ENCODE results near the gene CLIC4. TPM values are rescaled to one million over a fixed set of nuclear protein-coding genes. Genes with fewer than 3 reads are reported as not detected.

CLIC4 gene
- total and polyA plus RNA-seq, 2 experiments from 2014 or later = 92.5 to 308 TPM

DNA sequence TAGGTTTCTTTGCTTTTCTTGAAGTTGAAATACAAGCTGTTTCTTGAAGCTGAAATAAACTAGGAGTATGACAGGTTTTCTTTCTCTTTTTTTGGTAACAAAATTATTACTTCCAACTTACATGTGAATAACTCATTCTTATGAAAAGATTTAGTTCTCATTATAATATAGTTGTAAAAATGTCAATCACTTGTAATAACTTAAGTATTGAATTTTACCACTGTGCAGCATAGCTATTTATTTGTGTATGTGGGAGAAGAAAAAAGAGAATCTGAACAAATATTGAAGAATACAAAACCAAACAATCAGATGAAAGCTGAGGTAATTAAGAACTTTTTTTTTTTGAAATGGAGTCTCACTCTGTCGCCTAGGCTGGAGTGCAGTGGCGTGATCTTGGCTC is 11.1 kb downstream of the CLIC4 start:
- Histone ChIP-seq H4K20me1 (replicated peaks; ENCODE audit: insufficient read depth) (peaks cover 92% of the 10 kb centered on the region), H3K27me3 (ENCODE audit: insufficient read depth) (no peaks in the 10 kb centered on the region), H3K36me3 (ENCODE audit: insufficient read depth) (0 out of 2 replicates have a peak, but pooled peaks cover 3% of the 10 kb centered on the region), H3K79me2 (replicated peaks; ENCODE audit: insufficient read depth) (peaks cover 100% of the 10 kb centered on the region), H3K4me1 (ENCODE audit: insufficient read depth) (peaks cover 46% of the 10 kb centered on the region), H2AFZ (no peak overlapping the region), H3K4me3 (no peak overlapping the region), H3K9me2 (ENCODE audit: insufficient read depth) (no peaks in the 10 kb centered on the region), H3K27ac (ENCODE audit: low read depth) (no peak overlapping the region), H3F3A (replicated peaks; ENCODE audit: low read depth) (no peaks in the 10 kb centered on the region; the same call in 1 of the 2 replicates), H3K4me2 (no peak overlapping the region)
- H3K9me3 Mint-ChIP-seq = no peaks in the 10 kb centered on the region
- peaks cover 8% of the 10 kb centered on the region; the same call in 2 of the 3 replicates for H3K36me3 Mint-ChIP-seq (ENCODE audit: low read depth)
- H3K4me3 Mint-ChIP-seq = no peak overlapping the region
- peaks cover 17% of the 10 kb centered on the region for H3K4me1 Mint-ChIP-seq
- no peak overlapping the region for H3K27ac Mint-ChIP-seq
- ATAC-seq = no peak
- no peak for DNase-seq (ENCODE audit: low spot score)
- peaks cover 2% of the 10 kb centered on the region for H3K27me3 Mint-ChIP-seq (ENCODE audit: insufficient read depth, low read depth, poor library complexity)
- TF ChIP-seq ZNF331 (CRISPR knock-in tag; IDR thresholded peaks at IDR 0.05; ENCODE audit: low read depth) (no peak), CREB1 (CRISPR knock-in tag; IDR thresholded peaks at IDR 0.05; ENCODE audit: low read depth) (no peak), JUNB (IDR thresholded peaks at IDR 0.05; ENCODE audit: unreplicated experiment) (no peak), EZH2 (IDR thresholded peaks at IDR 0.05; ENCODE audit: low read depth, unreplicated experiment) (no peak), NANOG (IDR thresholded peaks at IDR 0.05; ENCODE audit: borderline replicate concordance) (no peak), ZNF114 (CRISPR knock-in tag; IDR thresholded peaks at IDR 0.05) (no peak), POLR2AphosphoS5 (IDR thresholded peaks at IDR 0.05; ENCODE audit: low read depth) (no peak), STAT1 (IDR thresholded peaks at IDR 0.05; ENCODE audit: unreplicated experiment) (no peak), EZH2phosphoT487 (IDR thresholded peaks at IDR 0.05; ENCODE audit: unreplicated experiment) (no peak)
- TF ChIP-seq, protein P1, sequence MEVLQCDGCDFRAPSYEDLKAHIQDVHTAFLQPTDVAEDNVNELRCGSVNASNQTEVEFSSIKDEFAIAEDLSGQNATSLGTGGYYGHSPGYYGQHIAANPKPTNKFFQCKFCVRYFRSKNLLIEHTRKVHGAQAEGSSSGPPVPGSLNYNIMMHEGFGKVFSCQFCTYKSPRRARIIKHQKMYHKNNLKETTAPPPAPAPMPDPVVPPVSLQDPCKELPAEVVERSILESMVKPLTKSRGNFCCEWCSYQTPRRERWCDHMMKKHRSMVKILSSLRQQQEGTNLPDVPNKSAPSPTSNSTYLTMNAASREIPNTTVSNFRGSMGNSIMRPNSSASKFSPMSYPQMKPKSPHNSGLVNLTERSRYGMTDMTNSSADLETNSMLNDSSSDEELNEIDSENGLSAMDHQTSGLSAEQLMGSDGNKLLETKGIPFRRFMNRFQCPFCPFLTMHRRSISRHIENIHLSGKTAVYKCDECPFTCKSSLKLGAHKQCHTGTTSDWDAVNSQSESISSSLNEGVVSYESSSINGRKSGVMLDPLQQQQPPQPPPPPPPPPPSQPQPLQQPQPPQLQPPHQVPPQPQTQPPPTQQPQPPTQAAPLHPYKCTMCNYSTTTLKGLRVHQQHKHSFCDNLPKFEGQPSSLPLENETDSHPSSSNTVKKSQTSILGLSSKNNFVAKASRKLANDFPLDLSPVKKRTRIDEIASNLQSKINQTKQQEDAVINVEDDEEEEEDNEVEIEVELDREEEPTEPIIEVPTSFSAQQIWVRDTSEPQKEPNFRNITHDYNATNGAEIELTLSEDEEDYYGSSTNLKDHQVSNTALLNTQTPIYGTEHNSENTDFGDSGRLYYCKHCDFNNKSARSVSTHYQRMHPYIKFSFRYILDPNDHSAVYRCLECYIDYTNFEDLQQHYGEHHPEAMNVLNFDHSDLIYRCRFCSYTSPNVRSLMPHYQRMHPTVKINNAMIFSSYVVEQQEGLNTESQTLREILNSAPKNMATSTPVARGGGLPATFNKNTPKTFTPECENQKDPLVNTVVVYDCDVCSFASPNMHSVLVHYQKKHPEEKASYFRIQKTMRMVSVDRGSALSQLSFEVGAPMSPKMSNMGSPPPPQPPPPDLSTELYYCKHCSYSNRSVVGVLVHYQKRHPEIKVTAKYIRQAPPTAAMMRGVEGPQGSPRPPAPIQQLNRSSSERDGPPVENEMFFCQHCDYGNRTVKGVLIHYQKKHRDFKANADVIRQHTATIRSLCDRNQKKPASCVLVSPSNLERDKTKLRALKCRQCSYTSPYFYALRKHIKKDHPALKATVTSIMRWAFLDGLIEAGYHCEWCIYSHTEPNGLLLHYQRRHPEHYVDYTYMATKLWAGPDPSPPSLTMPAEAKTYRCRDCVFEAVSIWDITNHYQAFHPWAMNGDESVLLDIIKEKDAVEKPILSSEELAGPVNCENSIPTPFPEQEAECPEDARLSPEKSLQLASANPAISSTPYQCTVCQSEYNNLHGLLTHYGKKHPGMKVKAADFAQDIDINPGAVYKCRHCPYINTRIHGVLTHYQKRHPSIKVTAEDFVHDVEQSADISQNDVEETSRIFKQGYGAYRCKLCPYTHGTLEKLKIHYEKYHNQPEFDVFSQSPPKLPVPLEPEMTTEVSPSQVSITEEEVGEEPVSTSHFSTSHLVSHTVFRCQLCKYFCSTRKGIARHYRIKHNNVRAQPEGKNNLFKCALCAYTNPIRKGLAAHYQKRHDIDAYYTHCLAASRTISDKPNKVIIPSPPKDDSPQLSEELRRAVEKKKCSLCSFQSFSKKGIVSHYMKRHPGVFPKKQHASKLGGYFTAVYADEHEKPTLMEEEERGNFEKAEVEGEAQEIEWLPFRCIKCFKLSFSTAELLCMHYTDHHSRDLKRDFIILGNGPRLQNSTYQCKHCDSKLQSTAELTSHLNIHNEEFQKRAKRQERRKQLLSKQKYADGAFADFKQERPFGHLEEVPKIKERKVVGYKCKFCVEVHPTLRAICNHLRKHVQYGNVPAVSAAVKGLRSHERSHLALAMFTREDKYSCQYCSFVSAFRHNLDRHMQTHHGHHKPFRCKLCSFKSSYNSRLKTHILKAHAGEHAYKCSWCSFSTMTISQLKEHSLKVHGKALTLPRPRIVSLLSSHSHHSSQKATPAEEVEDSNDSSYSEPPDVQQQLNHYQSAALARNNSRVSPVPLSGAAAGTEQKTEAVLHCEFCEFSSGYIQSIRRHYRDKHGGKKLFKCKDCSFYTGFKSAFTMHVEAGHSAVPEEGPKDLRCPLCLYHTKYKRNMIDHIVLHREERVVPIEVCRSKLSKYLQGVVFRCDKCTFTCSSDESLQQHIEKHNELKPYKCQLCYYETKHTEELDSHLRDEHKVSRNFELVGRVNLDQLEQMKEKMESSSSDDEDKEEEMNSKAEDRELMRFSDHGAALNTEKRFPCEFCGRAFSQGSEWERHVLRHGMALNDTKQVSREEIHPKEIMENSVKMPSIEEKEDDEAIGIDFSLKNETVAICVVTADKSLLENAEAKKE (CRISPR knock-in tag; IDR thresholded peaks at IDR 0.05) = no peak
- TF ChIP-seq, protein P2, sequence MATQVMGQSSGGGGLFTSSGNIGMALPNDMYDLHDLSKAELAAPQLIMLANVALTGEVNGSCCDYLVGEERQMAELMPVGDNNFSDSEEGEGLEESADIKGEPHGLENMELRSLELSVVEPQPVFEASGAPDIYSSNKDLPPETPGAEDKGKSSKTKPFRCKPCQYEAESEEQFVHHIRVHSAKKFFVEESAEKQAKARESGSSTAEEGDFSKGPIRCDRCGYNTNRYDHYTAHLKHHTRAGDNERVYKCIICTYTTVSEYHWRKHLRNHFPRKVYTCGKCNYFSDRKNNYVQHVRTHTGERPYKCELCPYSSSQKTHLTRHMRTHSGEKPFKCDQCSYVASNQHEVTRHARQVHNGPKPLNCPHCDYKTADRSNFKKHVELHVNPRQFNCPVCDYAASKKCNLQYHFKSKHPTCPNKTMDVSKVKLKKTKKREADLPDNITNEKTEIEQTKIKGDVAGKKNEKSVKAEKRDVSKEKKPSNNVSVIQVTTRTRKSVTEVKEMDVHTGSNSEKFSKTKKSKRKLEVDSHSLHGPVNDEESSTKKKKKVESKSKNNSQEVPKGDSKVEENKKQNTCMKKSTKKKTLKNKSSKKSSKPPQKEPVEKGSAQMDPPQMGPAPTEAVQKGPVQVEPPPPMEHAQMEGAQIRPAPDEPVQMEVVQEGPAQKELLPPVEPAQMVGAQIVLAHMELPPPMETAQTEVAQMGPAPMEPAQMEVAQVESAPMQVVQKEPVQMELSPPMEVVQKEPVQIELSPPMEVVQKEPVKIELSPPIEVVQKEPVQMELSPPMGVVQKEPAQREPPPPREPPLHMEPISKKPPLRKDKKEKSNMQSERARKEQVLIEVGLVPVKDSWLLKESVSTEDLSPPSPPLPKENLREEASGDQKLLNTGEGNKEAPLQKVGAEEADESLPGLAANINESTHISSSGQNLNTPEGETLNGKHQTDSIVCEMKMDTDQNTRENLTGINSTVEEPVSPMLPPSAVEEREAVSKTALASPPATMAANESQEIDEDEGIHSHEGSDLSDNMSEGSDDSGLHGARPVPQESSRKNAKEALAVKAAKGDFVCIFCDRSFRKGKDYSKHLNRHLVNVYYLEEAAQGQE (IDR thresholded peaks at IDR 0.05; ENCODE audit: unreplicated experiment) = no peak
- TF ChIP-seq, protein P3, sequence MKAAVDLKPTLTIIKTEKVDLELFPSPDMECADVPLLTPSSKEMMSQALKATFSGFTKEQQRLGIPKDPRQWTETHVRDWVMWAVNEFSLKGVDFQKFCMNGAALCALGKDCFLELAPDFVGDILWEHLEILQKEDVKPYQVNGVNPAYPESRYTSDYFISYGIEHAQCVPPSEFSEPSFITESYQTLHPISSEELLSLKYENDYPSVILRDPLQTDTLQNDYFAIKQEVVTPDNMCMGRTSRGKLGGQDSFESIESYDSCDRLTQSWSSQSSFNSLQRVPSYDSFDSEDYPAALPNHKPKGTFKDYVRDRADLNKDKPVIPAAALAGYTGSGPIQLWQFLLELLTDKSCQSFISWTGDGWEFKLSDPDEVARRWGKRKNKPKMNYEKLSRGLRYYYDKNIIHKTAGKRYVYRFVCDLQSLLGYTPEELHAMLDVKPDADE (IDR thresholded peaks at IDR 0.05) = no peak
- TF ChIP-seq, protein P4, sequence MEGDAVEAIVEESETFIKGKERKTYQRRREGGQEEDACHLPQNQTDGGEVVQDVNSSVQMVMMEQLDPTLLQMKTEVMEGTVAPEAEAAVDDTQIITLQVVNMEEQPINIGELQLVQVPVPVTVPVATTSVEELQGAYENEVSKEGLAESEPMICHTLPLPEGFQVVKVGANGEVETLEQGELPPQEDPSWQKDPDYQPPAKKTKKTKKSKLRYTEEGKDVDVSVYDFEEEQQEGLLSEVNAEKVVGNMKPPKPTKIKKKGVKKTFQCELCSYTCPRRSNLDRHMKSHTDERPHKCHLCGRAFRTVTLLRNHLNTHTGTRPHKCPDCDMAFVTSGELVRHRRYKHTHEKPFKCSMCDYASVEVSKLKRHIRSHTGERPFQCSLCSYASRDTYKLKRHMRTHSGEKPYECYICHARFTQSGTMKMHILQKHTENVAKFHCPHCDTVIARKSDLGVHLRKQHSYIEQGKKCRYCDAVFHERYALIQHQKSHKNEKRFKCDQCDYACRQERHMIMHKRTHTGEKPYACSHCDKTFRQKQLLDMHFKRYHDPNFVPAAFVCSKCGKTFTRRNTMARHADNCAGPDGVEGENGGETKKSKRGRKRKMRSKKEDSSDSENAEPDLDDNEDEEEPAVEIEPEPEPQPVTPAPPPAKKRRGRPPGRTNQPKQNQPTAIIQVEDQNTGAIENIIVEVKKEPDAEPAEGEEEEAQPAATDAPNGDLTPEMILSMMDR (conservative IDR thresholded peaks at IDR 0.05; ENCODE audit: low read depth in 2 of 2) = no peak

Data from GM23338 (cell line).